ENCODE results near the gene SMYD3.

Gene SMYD3

DNA sequence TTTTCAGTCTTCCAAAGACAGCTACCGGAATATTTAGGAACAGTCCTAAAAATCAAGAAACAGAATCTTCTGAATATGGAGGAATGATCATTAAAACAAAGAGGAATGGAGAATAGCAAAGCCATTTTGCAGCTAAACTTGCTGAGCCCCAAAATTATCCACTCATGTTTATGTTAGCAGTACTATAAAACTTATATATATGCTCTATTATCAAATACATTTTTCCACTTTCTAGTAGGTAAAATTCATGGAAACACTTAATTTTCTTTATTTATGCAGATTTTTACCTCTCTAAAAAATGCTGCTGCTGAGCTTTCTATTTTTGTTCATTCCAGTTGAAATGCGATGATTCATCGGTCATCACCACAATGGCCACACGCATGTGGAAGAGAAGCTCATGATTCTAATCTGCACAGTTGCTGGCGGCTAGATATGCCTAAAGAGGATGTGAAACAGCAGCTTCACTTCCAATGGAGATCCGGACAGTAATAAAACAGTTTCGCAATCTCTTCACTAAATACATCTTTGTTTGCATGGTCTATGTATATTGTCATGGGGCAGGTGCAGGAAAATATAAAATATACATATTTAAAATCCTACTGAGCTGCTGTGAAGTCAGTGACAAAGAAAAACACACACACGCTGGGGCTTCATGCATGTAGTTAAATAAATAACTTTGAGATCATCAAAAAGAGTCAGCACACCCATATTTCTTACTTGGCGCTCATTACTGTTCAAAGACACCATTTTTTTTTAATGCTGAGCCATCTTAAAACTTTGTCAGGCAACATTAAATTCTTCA lies 292.2 kb downstream of the SMYD3 start:
- peak; percentile 68 to 74 for DNase-seq (ENCODE audit: low read depth in 2 of 2)

DNA sequence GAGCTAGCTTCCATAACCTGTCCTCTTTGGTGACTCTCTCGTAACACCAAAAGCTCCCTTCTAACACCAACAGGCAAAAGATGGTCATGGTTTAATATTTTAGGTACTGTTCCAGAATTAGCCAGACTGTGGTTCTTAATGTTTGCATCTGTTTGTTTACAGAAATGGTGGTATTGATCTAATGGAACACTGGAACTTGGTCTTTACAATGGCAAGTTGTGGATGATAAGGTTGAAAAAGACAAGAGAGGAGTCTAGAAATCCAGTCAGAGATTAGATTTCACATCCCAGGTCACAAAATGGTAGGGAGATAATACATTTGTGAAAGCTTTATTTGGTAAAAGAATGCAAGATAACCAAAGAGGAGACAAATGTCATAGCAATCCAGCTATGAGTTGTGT lies 293.1 kb downstream of the SMYD3 start:
- DNase-seq (ENCODE audit: low read depth in 2 of 2) = no peak

DNA sequence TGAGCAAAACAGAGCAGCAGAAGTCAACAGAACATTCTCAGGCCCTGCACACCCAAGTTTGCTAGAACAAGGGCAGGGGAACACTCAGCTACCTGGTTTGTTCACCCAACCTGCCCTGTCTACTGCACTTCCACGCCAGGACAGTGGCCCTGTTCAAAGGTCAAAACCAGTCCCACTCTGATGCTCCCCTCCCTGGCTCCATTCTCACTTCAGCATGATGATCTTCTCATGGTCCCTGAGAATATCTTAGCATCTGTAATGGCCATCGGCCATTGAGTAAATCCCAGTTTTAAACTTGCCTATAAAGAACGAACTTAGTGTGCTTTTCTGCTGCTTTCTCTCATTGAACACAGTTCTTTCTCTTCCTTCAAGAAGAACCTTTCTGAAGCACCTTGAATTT lies 293.6 kb downstream of the SMYD3 start:
- no peak for DNase-seq (ENCODE audit: low read depth in 2 of 2)

- DNase-seq (ENCODE audit: low read depth in 2 of 2) = no peak
Observed at GRCh38 chr1:246213036-246213435, 294.0 kb downstream of the SMYD3 start.

DNA sequence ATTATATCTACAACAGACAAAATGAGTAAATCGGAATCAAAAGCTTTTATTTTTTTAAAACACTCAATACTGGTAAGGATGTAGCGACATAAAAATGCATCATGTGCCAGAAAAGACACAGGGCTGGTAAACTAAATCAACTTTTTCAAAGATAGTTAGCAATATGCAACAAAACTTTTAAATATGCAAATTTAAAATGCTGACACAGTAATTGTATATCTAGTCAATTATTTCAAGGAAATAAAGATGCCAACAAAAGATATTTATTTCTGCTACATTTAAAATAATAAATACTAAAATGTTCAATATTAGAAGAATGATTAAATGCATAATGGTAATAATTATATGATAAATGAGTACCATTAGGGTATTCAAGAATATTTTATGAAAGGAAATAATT lies 295.1 kb downstream of the SMYD3 start:
- DNase-seq (ENCODE audit: low read depth in 2 of 2) = no peak

DNA sequence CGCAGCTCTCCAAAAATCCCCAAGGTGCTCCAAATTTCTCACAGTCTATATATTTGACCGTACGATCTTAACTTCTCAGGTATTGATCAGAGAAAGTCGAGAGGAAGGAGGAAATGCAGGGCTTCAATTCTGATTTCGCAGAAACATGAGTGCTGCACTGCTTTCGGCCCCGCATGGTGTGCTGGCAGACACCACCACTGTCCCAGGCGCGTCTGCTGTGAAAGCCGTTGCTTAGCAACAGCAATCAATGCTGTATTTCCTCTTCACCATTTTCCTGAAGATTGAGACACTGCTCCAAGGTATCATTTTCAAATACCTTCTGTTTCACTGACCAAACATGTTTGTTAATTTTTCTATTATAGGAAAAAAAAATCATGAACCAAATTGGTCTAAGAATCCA lies 296.3 kb downstream of the SMYD3 start:
- DNase-seq (ENCODE audit: low read depth in 2 of 2) = no peak

GRCh38 chr1:246208105-246208504 lies 299.0 kb downstream of the SMYD3 start:
- DNase-seq (ENCODE audit: low read depth in 2 of 2) = no peak

DNA sequence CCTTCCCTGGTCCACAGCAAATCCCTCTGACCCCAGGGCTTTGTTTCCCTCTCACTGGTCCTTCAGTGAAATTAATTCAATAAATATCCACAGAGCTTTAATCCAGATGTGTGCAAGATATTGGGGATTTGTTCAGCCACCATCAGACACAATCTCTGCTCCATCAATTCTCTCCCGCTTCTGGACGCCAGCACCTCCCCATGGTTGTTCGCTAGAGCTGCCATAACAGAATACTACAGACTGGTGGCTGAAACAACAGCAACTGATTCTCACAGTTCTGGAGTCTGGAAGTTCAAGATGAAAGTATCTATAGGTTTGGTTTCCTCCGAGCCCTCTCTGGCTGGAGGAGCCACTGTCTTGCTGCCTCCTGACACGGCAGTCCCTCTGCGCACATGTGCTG lies 303.9 kb downstream of the SMYD3 start:
- no peak for DNase-seq (ENCODE audit: low read depth in 2 of 2)

- no peak for DNase-seq (ENCODE audit: low read depth in 2 of 2)
Observed at GRCh38 chr1:246200738-246201137, 306.3 kb downstream of the SMYD3 start.

- DNase-seq (ENCODE audit: low read depth in 2 of 2) = no peak
Observed at GRCh38 chr1:246200225-246200624, 306.9 kb downstream of the SMYD3 start.

GRCh38 chr1:246199086-246199645 lies 307.9 kb downstream of the SMYD3 start:
- DNase-seq (ENCODE audit: low read depth in 2 of 2) = no peak

GRCh38 chr1:246198115-246198816 lies 308.8 kb downstream of the SMYD3 start:
- peak in 1 of 2 experiments; percentile 13 for DNase-seq (ENCODE audit: low read depth in 2 of 2)

- DNase-seq (ENCODE audit: low read depth in 2 of 2) = no peak
Observed at GRCh38 chr1:246197076-246197475, 310.0 kb downstream of the SMYD3 start.

DNA sequence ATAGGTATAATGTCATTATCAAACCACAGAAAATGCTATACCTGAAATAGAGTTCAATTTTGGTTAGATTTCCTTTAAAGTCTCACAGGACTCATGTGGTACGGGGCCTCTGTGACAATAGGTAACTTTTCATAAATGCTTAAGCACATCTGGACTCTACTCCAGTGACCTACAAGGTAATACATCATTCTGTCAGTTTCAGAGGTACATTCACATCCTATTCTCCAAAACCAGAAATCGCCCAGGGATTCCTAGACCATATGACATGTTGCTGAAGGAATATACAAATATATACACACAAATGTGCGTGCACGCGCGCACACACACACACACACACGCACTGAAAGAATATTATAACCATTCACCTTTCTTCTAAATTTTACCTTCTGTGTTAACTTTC lies 311.8 kb downstream of the SMYD3 start:
- DNase-seq (ENCODE audit: low read depth in 2 of 2) = no peak

- DNase-seq (ENCODE audit: low read depth in 2 of 2) = no peak
Observed at GRCh38 chr1:246193537-246193936, 313.5 kb downstream of the SMYD3 start.

- no peak for DNase-seq (ENCODE audit: low read depth in 2 of 2)
Observed at GRCh38 chr1:246189126-246189525, 318.0 kb downstream of the SMYD3 start.

- no peak for DNase-seq (ENCODE audit: low read depth in 2 of 2)
Observed at GRCh38 chr1:246187834-246188372, 319.2 kb downstream of the SMYD3 start.

GRCh38 chr1:246184503-246184902 lies 322.6 kb downstream of the SMYD3 start:
- no peak for DNase-seq (ENCODE audit: low read depth in 2 of 2)

GRCh38 chr1:246182149-246182851 lies 324.8 kb downstream of the SMYD3 start:
- no peak for DNase-seq (ENCODE audit: low read depth in 2 of 2)

GRCh38 chr1:246181241-246181640 lies 325.8 kb downstream of the SMYD3 start:
- DNase-seq (ENCODE audit: low read depth in 2 of 2) = no peak

DNA sequence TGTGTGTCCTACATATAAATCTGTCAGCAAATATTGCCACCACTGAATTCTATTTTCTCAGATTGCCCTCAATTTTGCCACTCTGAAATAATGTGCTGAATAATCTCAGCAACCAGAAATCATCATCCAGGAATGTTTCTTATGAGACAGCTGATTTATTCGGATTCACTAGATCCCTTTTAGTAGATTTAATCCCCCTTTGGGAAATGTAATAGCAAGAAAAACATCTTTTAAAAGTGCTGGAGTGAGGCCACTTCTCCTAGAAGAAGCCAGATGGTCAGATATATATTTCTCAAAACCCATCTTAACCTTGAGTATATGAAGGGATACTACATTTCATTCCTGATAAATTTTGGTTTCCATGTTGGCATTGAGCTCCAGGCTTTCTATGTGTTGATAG lies 327.7 kb downstream of the SMYD3 start:
- DNase-seq (ENCODE audit: low read depth in 2 of 2) = no peak

DNA sequence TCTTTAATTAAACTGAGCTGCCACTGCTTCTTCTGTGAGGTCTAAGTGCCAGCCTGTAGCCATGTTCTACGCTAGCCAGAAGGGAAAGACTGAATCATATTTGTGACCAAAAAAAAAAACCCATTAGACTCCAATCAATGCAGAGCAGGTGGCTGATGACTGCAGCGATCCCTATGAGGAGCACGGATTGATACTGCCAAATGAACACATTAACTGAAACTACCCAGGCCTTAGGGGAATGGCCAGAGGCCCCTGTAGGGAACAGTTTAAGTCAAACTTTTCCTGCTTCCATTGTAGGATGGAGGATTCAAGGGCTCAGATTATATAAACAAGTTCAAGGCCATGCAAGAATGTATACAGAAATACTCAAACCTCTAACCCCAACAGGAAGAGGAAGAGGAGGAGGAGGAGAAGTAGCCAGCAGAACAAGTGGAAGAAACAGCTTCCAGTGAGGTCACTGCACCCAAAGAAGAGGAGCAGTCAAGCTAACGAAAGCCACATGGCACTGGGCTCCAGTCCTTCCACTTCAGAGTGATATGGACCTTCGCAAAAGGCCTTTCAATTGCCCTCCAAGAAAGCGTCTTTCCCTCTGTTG lies 328.3 kb downstream of the SMYD3 start:
- no peak for DNase-seq (ENCODE audit: low read depth in 2 of 2)
